GM19239 (cell line): Measurements from ENCODE around the gene SPAG17.
"Not testable (repeated sequence)": the region's sequence is repeated elsewhere in the genome, so short reads cannot be mapped to it uniquely, and the experiment has no call there.

Experiments used
- DNase-seq: peaks from one replicate; pipeline ENCODE4 v3.0.0; 2011; ENCODE audit warnings: low spot score; ENCODE audit not compliant: insufficient read length
- FAIRE-seq: peaks from 2 replicates; lab custom pipeline; 2011; peaks lifted over from hg19 to GRCh38; lab: Jason Lieb, UNC

The SPAG17 gene

GRCh38 chr1:117929343-117930172 lies 255.5 kb downstream of the SPAG17 start, which contains the start of the genes GDAP2 and WDR3:
Gene GDAP2, minus strand, starts transcription at chr1:117929621. Its CDS starts 9,264 bp downstream, at chr1:117920357.
Gene WDR3, plus strand, starts transcription at chr1:117929739. Its CDS starts 3,581 bp downstream, at chr1:117933320.
- peak; percentile 77 for DNase-seq
- peak; percentile 92 for FAIRE-seq

GRCh38 chr1:117928881-117929342 lies 256.1 kb downstream of the SPAG17 start:
- DNase-seq (peak; percentile 10), FAIRE-seq (peak; percentile 56)

GRCh38 chr1:117925981-117926380 lies 259.0 kb downstream of the SPAG17 start:
- DNase-seq = no peak
- FAIRE-seq = no peak

GRCh38 chr1:117922717-117923116 lies 262.3 kb downstream of the SPAG17 start:
- not testable (repeated sequence) for DNase-seq, FAIRE-seq

GRCh38 chr1:117921991-117922390 lies 263.0 kb downstream of the SPAG17 start:
- no peak for DNase-seq
- no peak for FAIRE-seq

- no peak for DNase-seq
- FAIRE-seq = no peak
These were observed 265.7 kb downstream of the SPAG17 start for GRCh38 chr1:117919376-117919775.

GRCh38 chr1:117911051-117911450 lies 274.0 kb downstream of the SPAG17 start:
- no peak for FAIRE-seq
- no peak for DNase-seq

GRCh38 chr1:117905019-117905418 lies 280.0 kb downstream of the SPAG17 start:
- DNase-seq (no peak), FAIRE-seq (no peak)

GRCh38 chr1:117904485-117904884 lies 280.5 kb downstream of the SPAG17 start:
- DNase-seq = no peak
- no peak for FAIRE-seq
